ENCODE results near the gene ERGIC3.

ERGIC3 gene

DNA sequence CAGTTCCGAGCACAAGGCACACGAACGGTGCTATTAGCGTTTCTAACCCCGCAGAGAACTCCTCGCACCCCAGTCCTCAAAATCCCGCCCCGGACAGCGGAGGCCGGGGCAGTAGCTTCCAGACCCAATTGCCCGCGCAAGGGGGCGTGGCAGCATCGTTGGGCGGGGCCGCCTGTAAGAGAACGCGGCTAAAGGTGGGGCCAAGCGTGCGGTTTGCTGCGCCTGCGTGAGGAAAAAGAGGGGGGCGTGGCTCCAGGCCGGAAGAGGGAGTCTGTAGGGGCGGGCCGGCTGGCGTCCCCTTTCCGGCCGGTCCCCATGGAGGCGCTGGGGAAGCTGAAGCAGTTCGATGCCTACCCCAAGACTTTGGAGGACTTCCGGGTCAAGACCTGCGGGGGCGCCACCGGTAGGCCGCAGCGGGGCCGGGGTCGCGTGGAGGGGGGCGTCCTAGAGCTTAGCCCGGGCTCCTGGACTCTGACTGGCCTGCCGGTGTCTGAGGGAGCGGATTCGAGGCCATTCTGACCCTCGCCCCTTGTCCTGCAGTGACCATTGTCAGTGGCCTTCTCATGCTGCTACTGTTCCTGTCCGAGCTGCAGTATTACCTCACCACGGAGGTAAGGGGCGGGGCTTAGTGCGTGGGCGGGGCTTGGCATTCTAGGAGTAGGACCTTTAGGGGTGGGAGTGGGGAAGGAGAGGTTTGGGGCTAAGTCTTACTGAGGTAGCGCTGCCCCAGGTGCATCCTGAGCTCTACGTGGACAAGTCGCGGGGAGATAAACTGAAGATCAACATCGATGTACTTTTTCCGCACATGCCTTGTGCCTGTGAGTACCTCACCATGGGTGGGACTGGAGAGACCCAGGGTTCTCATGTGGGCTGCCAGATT lies at the start of gene ERGIC3:
TSS of gene ERGIC3 (plus strand) at position 296 of the 880 bp plus-strand sequence. CDS start at position 316, 20 bp downstream.
- no peak for TF ChIP-seq GATA3 (IDR thresholded peaks at IDR 0.05; ENCODE audit: low read depth, low read length)
- TF ChIP-seq GATA2 (IDR thresholded peaks at IDR 0.05; ENCODE audit: low read depth, low read length): no peak

DNA sequence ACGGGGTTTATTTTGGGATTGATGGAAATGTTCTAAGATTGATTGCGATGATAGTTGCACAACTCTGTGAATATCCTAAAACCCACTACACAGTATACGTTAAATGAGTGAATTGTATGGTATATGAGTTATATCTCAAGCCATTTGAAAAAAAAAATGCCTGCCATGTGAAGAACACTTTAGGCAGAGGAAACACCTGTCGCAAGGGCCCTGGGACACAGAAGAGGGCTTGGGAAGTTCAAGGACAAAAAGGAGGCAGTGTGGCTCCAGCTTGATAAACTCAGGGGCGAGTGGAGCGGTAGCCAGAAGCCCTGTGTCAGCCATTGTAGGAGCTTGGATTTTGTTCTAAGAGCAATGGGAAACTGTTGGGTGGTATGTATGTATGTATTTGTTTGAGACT lies 49.5 kb upstream of the ERGIC3 start:
- no peak for TF ChIP-seq GATA3 (IDR thresholded peaks at IDR 0.05; ENCODE audit: low read depth, low read length)
- no peak for TF ChIP-seq GATA2 (IDR thresholded peaks at IDR 0.05; ENCODE audit: low read depth, low read length)

DNA sequence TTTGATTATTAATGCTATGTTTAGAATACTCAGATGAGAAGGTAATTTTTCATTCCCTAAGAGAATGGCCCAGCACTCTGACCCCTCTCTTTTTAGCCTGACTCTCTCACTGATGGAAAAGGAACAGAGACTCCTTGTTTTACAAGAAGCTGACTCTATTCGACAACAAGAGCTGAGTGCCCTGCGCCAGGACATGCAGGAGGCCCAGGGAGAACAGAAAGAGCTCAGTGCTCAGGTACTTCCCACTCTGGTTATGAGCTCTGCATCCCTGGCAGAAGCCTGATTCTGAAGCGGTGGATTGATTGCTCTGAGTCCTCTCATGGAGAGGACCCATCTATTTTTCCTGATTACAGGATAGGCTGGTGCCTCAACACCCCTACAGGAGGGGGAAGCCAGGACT lies 45.4 kb upstream of the ERGIC3 start:
- TF ChIP-seq GATA3 (IDR thresholded peaks at IDR 0.05; ENCODE audit: low read depth, low read length) (no peak), GATA2 (IDR thresholded peaks at IDR 0.05; ENCODE audit: low read depth, low read length) (no peak)

DNA sequence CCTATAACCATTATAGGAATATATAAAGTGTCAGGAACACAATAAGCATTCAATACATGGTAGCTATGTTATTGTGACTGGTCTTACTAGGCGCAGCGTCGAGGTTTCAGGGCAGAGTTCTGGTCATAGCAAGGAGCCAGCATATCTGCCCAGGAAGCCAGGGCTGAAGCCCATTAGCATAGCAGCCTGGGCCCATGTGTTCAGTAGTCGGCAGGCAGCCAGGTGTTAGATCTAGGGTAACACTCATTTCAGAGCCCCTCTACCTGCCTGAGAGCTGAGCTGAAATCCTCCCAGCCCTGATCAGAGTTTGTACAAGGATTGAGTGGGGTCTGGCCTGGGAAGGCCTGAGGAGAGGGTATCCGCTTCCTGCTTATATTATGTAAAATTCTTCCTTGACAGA lies 44.6 kb upstream of the ERGIC3 start:
- TF ChIP-seq GATA3 (IDR thresholded peaks at IDR 0.05; ENCODE audit: low read depth, low read length) (no peak), GATA2 (IDR thresholded peaks at IDR 0.05; ENCODE audit: low read depth, low read length) (no peak)

DNA sequence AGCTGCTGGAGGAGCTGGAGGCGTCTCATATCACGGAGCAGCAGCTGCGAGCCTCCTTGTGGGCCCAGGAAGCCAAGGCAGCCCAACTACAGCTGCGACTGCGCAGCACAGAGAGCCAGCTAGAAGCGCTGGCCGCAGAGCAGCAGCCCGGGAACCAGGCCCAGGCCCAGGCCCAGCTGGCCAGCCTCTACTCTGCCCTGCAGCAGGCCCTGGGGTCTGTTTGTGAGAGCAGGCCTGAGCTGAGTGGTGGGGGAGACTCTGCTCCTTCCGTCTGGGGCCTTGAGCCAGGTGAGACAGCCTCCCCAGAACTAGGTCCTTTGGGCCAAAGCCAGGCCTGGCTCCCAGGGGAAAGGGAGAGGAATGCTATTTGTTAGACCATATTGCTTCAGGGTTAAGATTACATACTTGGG lies 44.1 kb upstream of the ERGIC3 start:
- TF ChIP-seq GATA3 (IDR thresholded peaks at IDR 0.05; ENCODE audit: low read depth, low read length) (no peak), GATA2 (IDR thresholded peaks at IDR 0.05; ENCODE audit: low read depth, low read length) (no peak)

DNA sequence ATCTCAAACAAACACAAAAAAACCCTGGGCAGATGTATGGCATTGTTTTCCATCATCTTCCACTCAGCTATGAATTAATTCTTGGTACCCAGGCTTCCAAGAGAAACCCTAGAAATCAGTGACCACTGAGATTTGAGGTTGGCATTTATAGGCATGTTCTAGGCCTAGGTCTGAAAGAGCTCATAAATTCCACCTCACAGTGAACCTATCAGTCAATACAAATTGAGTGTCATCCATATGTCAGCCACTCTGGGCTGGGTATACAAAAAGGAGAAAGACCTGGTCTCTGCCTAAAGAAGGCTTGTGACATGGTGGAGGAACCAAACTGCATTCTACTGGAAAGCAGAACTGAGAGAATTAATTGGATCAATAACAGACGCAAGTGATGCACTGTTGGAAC lies 42.6 kb upstream of the ERGIC3 start:
- TF ChIP-seq GATA2 (IDR thresholded peaks at IDR 0.05; ENCODE audit: low read depth, low read length): no peak
- no peak for TF ChIP-seq GATA3 (IDR thresholded peaks at IDR 0.05; ENCODE audit: low read depth, low read length)

DNA sequence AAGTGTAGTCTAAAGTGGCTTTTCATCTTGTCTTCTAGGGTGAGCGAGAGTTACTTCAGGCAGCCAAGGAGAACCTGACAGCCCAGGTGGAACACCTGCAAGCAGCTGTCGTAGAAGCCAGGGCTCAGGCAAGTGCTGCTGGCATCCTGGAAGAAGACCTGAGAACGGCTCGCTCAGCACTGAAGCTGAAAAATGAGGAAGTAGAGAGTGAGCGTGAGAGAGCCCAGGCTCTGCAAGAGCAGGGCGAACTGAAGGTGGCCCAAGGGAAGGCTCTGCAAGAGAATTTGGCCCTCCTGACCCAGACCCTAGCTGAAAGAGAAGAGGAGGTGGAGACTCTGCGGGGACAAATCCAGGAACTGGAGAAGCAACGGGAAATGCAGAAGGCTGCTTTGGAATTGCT lies 39.5 kb upstream of the ERGIC3 start:
- TF ChIP-seq GATA2 (IDR thresholded peaks at IDR 0.05; ENCODE audit: low read depth, low read length) (no peak), GATA3 (IDR thresholded peaks at IDR 0.05; ENCODE audit: low read depth, low read length) (no peak)

DNA sequence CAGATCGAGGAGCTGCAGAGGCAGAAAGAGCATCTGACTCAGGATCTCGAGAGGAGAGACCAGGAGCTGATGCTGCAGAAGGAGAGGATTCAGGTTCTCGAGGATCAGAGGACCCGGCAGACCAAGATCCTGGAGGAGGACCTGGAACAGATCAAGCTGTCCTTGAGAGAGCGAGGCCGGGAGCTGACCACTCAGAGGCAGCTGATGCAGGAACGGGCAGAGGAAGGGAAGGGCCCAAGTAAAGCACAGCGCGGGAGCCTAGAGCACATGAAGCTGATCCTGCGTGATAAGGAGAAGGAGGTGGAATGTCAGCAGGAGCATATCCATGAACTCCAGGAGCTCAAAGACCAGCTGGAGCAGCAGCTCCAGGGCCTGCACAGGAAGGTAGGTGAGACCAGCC lies 38.6 kb upstream of the ERGIC3 start:
- TF ChIP-seq GATA2 (IDR thresholded peaks at IDR 0.05; ENCODE audit: low read depth, low read length): no peak
- TF ChIP-seq GATA3 (IDR thresholded peaks at IDR 0.05; ENCODE audit: low read depth, low read length): no peak

DNA sequence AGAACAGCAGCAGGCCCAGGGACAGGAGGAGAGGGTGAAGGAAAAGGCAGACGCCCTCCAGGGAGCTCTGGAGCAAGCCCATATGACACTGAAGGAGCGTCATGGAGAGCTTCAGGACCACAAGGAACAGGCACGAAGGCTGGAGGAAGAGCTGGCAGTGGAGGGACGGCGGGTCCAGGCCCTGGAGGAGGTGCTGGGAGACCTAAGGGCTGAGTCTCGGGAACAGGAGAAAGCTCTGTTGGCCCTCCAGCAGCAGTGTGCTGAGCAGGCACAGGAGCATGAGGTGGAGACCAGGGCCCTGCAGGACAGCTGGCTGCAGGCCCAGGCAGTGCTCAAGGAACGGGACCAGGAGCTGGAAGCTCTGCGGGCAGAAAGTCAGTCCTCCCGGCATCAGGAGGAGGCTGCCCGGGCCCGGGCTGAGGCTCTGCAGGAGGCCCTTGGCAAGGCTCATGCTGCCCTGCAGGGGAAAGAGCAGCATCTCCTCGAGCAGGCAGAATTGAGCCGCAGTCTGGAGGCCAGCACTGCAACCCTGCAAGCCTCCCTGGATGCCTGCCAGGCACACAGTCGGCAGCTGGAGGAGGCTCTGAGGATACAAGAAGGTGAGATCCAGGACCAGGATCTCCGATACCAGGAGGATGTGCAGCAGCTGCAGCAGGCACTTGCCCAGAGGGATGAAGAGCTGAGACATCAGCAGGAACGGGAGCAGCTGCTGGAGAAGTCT lies 37.9 kb upstream of the ERGIC3 start:
- no peak for TF ChIP-seq GATA3 (IDR thresholded peaks at IDR 0.05; ENCODE audit: low read depth, low read length)
- no peak for TF ChIP-seq GATA2 (IDR thresholded peaks at IDR 0.05; ENCODE audit: low read depth, low read length)

DNA sequence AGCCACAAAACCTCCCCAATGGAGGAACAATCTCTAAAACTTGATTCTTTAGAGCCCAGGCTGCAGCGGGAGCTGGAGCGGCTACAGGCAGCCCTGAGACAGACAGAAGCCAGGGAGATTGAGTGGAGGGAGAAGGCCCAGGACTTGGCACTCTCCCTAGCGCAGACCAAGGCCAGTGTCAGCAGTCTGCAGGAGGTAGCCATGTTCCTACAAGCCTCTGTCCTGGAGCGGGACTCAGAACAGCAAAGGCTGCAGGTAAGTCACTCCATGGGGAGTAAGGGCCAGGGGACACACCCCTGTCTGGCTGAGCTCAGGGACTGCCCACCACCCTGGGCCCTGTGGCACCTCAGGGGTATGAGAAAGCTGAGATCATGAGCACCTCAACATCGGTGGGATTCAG lies 37.1 kb upstream of the ERGIC3 start:
- no peak for TF ChIP-seq GATA3 (IDR thresholded peaks at IDR 0.05; ENCODE audit: low read depth, low read length)
- no peak for TF ChIP-seq GATA2 (IDR thresholded peaks at IDR 0.05; ENCODE audit: low read depth, low read length)

DNA sequence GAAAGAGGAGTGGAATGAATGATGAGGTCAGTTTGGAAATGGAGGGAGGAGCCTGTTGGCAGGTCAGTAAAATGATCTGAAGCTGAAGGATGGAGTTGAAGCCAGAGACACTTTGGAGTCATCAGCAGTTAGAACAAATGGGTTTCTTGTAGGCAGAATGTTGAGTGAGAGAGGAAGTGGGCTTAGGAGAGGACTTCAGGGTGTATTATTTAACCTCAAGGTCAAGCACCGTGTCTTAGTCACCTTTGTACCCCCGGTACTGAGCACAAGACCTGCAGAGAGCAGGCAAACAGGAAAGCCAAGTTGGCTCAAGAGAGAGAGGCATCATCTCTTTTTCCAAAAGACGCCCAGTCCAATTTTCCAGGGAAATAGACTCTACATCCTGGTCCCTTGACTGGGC lies 35.7 kb upstream of the ERGIC3 start:
- TF ChIP-seq GATA3 (IDR thresholded peaks at IDR 0.05; ENCODE audit: low read depth, low read length): no peak
- TF ChIP-seq GATA2 (IDR thresholded peaks at IDR 0.05; ENCODE audit: low read depth, low read length): no peak

DNA sequence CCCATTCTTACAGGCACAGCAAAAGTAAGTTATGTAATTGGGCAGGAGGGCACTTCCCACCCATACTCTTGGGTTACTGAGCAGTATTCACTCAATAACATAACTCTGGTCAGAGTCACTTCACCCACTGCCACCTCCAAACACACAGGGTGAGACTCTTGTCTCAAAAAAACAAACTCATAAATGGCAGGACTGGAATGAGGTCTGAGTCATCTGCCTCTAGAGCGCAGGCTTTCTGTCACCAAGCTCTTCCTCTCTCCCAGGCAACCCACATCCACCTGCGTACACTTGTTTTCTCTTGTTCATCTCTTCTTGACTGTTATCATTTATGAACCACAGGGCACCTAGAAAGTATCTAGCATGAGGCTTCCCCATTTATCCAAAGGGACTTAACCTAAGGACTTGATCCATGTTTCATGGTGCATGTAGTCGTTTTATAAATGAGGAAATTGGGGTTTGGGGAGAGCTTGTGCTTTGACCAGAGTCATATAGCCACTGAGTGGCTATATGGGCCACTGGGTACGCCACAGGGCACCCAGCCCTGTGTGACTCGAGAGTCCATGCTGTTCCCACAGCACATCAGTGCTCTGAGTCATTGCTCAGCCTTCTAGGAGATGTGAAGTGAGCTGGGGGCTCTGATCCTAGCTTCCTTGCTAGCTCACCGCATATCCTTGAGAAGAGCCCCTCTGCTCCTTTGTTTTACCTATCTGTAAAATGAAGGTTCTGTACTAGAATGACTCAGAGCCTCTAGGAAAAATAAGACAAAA lies 34.8 kb upstream of the ERGIC3 start:
- TF ChIP-seq GATA2 (IDR thresholded peaks at IDR 0.05; ENCODE audit: low read depth, low read length) (no peak), GATA3 (IDR thresholded peaks at IDR 0.05; ENCODE audit: low read depth, low read length) (no peak)

DNA sequence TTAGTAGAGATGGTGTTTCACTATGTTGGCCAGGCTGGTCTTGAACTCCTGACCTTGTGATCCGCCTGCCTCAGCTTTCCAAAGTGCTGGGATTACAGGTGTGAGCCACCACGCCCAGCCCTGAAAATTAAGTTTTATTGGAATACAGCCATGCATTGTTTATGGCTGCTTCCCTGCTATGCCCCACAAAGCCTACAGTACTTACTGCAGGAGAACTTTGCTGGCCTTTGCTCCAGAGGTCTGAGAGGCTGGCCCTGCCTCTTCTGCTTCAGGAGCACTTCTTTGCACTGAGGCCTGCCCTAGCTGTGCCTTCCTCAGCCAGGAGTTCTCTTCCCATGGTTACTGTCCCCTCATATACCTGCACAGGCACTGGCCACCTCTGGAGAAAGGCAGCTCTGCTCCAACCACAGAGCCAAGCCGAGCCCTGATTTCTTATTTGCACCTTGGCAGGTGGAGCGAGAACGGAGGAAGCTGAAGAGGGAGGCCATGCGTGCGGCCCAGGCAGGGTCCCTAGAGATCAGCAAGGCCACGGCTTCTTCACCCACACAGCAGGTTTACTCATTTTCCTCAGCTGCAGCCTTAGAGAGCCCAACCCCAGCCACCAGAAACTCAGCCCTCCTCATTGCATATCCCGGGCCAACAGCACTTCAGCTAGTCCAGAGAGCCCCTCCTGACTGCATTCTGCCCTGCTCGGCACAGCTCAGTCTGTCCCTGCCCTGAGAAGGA lies 33.2 kb upstream of the ERGIC3 start:
- TF ChIP-seq GATA2 (IDR thresholded peaks at IDR 0.05; ENCODE audit: low read depth, low read length) (no peak), GATA3 (IDR thresholded peaks at IDR 0.05; ENCODE audit: low read depth, low read length) (no peak)

All from SH-SY5Y (cell line).